Neural cell (in vitro differentiated cells): ENCODE measurements around the gene ZNF362.

ENCODE experiments used
- EP300 ChIP-seq: fragments of 450-650 bp; conservative IDR thresholded peaks from 2 replicates; pipeline ENCODE4 v1.6.1; 2014; ENCODE audit warnings: antibody characterized with exemption, mild to moderate bottlenecking, moderate library complexity; ENCODE audit not compliant: poor library complexity, severe bottlenecking
- EZH2 ChIP-seq: fragments of 200-600, 300-800 bp; shearing (Covaris generic), sonication (generic); IDR thresholded peaks from 2 replicates; pipeline ENCODE4 v1.6.1; 2014; ENCODE audit warnings: antibody characterized with exemption, low read length, borderline replicate concordance, mild to moderate bottlenecking; ENCODE audit not compliant: insufficient read depth, poor library complexity, severe bottlenecking
- MXI1 ChIP-seq: fragments of 450-650 bp; conservative IDR thresholded peaks from 2 replicates; pipeline ENCODE4 v1.6.1; 2014; ENCODE audit warnings: antibody characterized with exemption, mild to moderate bottlenecking; ENCODE audit not compliant: poor library complexity, severe bottlenecking
- POLR2AphosphoS5 ChIP-seq: IDR thresholded peaks from 2 replicates; pipeline ENCODE4 v1.6.1; 2012
- RAD21 ChIP-seq: fragments of 450-650 bp; conservative IDR thresholded peaks from 2 replicates; pipeline ENCODE4 v1.6.1; 2014; ENCODE audit warnings: antibody characterized with exemption, mild to moderate bottlenecking, moderate library complexity
- SMC3 ChIP-seq: fragments of 450-650 bp; conservative IDR thresholded peaks from 2 replicates; pipeline ENCODE4 v1.6.1; 2014; ENCODE audit warnings: antibody characterized with exemption, mild to moderate bottlenecking, moderate library complexity; ENCODE audit not compliant: poor library complexity
- TAF1 ChIP-seq: IDR thresholded peaks from 2 replicates; pipeline ENCODE4 v1.6.1; 2012; ENCODE audit warnings: low read depth
- TF ChIP-seq, protein P1 (sequence below): fragments of 450-650 bp; IDR thresholded peaks from 2 replicates; pipeline ENCODE4 v1.5.1; 2014; ENCODE audit warnings: antibody characterized with exemption, mild to moderate bottlenecking, moderate library complexity; ENCODE audit not compliant: poor library complexity, severe bottlenecking
- TF ChIP-seq, protein P2 (sequence below): IDR thresholded peaks from 2 replicates; pipeline ENCODE4 v1.6.1; 2012; ENCODE audit warnings: borderline replicate concordance

DNA sequence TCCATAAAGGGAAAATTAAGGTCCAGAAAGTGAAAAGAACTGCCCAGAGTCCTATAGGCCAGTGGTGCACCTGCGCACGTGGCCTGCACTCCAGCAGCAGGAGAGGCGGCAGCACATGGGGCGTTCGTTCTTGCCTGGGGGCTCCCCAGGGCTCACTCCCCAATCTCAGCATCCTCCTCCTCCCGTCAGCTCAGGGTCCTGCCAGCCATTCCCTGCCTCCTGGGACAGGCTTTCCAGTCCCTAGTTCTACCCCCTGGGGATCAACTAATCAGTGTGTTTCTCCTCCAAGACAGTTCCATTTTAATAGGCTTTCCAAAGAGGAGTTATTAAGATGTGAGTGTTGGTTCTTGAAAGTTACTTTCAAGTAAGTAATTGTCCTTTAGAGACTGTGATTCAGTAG is 65.8 kb downstream of the ZNF362 start:
- TF ChIP-seq EP300 (no peak), TAF1 (no peak), POLR2AphosphoS5 (no peak), EZH2 (no peak), MXI1 (no peak), RAD21 (no peak), SMC3 (no peak)
- TF ChIP-seq, protein P1, sequence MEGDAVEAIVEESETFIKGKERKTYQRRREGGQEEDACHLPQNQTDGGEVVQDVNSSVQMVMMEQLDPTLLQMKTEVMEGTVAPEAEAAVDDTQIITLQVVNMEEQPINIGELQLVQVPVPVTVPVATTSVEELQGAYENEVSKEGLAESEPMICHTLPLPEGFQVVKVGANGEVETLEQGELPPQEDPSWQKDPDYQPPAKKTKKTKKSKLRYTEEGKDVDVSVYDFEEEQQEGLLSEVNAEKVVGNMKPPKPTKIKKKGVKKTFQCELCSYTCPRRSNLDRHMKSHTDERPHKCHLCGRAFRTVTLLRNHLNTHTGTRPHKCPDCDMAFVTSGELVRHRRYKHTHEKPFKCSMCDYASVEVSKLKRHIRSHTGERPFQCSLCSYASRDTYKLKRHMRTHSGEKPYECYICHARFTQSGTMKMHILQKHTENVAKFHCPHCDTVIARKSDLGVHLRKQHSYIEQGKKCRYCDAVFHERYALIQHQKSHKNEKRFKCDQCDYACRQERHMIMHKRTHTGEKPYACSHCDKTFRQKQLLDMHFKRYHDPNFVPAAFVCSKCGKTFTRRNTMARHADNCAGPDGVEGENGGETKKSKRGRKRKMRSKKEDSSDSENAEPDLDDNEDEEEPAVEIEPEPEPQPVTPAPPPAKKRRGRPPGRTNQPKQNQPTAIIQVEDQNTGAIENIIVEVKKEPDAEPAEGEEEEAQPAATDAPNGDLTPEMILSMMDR, result no peak
- TF ChIP-seq, protein P2, sequence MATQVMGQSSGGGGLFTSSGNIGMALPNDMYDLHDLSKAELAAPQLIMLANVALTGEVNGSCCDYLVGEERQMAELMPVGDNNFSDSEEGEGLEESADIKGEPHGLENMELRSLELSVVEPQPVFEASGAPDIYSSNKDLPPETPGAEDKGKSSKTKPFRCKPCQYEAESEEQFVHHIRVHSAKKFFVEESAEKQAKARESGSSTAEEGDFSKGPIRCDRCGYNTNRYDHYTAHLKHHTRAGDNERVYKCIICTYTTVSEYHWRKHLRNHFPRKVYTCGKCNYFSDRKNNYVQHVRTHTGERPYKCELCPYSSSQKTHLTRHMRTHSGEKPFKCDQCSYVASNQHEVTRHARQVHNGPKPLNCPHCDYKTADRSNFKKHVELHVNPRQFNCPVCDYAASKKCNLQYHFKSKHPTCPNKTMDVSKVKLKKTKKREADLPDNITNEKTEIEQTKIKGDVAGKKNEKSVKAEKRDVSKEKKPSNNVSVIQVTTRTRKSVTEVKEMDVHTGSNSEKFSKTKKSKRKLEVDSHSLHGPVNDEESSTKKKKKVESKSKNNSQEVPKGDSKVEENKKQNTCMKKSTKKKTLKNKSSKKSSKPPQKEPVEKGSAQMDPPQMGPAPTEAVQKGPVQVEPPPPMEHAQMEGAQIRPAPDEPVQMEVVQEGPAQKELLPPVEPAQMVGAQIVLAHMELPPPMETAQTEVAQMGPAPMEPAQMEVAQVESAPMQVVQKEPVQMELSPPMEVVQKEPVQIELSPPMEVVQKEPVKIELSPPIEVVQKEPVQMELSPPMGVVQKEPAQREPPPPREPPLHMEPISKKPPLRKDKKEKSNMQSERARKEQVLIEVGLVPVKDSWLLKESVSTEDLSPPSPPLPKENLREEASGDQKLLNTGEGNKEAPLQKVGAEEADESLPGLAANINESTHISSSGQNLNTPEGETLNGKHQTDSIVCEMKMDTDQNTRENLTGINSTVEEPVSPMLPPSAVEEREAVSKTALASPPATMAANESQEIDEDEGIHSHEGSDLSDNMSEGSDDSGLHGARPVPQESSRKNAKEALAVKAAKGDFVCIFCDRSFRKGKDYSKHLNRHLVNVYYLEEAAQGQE, result no peak
